Hepatocyte (in vitro differentiated cells): ENCODE measurements around the gene ADAM15.

ENCODE experiments used
- CTCF ChIP-seq: fragments of 200-600 bp; sonication (generic); IDR thresholded peaks from 2 replicates; pipeline ENCODE4 v1.5.1; 2016; ENCODE audit warnings: antibody characterized with exemption, mild to moderate bottlenecking; ENCODE audit not compliant: poor library complexity
- EZH2phosphoT487 ChIP-seq: fragments of 200-600 bp; sonication (generic); IDR thresholded peaks from one replicate; pipeline ENCODE4 v1.6.1; 2018; ENCODE audit warnings: antibody characterized with exemption, mild to moderate bottlenecking, low read depth, moderate library complexity; ENCODE audit not compliant: unreplicated experiment, severe bottlenecking

- no peak for TF ChIP-seq CTCF
- no peak for TF ChIP-seq EZH2phosphoT487
Observed at GRCh38 chr1:155092641-155093040, 41.5 kb downstream of the ADAM15 start.
